Stimulated activated CD8-positive, alpha-beta memory T cell treated with anti-CD3 and anti-CD28 coated beads, Interleukin-15, amount 100 ng/mL, for 24 hours (primary cell): ENCODE results near the gene GLCCI1.

Experiments used
- DNase-seq: peaks from one replicate; pipeline ENCODE4 v3.0.0-alpha.2; 2020; ENCODE audit warnings: low read depth

The GLCCI1 gene

DNA sequence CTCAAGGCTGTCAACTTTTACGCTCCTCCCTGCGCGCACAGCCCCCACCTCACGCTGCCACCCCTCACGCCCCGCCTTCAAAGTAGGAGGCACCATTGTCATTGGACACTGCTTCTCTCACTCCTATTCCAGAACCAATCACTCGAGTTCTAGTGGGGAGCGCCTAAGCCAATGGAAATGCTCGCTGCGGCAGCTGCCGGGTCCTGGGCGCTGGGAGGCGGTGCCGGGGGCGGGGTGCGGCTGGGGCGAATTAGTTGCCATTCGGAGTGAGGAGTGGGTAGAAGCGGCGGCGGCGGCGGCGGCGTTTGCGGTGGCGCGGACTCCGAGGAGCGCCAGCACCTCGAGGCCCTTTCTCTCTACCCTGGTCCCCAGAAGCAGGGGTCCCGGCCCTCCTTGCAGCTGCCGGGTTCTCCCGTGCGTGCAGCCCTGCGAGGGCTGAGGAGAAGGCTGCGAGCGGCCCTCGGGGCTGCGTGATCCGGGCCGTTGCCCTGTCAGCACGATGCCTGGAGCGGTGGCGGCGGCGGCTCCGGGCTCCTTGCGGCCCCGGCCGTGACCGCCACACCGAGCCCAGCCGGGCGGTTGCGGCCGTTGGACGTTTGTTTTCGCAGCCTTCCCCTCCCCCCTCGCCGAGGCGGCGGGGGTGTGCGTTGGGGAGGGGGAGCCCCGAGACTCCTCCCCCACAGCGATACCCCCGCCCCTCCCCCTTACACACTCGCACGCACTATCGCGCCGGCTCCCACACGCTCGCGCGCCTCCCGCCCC is at the start of gene GLCCI1:
Gene GLCCI1 (plus strand): TSS at position 253 of the 762 bp plus-strand sequence. CDS start 555 bp downstream, outside the sequence.
- DNase-seq, result peak; percentile 82

DNA sequence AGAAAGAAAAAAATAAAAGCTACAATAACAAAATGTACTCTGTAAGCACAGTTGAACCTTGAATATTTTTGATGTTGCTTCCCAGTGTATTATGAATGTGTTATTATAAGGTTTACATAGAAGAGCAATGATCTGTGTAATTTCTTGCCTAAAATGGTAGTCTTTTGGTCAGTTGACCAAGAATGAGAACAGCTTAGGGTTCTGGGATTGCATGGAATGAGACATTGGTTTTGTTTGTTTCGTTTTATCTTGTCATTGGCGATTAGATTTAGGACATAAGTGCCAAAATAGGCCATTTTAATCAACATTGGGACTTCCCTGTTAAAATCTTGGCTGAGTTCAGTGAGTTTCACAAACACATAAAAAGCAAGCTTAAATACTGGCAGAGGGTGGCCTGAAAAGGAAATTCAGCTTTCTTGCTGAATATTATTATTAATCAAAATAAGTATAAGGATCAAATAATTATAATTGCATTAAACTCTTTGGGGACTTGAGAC is 49.1 kb upstream of the GLCCI1 start:
- no peak for DNase-seq

DNA sequence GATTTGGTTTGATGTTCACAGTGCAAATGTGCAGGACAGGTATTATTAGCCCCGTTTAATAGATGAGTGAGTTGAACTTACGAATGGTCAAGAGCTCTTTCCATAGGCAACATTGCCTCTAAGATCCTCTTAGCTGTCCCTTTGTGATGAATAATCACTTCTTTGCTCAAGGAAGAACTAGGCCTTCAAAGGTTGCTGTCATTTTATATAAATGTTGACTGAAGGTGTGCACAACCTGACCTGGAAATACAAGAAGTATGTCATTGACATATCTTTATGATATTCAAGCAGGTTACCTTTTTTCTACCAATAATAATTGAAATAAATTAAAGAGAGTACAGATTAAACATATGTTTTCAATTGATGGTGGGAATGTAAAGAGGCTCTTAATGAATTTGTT is 48.5 kb upstream of the GLCCI1 start:
- no peak for DNase-seq

DNA sequence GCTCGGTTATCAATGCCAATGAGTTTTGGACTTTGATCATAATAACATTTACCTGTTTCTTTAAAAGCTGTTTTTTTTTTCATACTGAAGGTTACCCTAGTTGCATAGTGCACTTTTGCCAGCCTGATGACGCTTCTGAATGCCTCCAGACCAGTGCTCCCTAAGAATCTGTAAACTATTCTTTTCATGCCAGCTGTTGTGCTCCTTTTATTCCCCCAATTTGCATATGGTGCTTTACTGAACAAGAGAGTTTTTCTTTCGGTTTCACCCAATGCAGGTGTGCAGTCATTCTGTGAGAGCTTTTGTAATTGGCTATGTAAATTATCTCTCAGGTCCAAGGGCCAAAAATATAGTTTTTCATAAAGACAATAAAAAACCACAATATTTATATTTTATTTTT is 48.1 kb upstream of the GLCCI1 start:
- DNase-seq, result no peak

DNA sequence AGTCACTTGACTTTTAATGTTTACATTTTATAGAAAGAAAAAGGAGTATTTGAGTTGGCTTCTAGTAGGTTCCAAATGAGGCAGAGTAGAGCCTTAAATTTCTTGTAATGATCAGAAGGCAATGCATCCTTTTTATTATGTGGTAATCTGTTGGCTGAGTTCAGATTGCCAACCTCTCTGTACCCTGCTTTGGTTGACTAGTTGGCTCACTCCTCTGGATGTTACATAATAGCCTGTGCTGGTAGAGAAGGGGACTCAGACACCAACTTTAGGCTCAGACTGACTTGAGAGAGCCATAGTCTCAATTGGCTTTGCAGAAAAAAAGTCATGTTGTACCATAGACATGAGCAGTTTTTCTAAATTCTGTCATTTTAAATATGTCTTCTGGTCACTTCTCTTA is 46.8 kb upstream of the GLCCI1 start:
- DNase-seq, result no peak

DNA sequence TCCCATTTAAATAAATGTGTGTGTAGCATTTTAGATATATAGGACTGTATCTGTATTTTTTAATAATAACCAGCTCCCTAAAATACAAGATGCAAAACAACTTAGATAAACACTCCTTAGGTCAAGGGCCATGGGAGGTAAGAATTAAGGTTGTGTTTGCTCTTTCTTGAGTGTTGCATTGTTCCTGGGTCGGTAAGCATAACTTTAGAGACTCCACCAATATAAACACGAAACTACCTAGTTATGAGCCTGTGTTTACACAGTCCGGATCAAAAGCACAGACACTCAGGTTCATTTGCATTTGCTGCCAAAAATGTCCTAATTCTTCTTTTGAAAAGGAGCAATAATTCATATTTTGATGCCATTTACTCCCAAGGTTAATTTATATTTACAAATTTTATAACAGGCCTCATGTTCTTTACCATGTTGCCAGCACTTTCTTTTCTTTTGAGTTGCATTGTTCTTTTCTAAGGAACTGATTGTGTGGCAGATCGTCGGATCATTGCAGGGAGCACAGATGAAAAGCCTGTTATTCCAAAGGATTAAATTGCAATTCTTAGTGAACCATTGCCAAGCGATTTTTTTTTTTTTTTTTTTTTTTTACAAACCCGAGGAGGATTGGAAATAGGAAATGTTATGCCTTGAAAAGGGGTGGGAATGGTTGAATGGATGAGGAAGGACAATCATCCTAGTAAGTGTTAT is 45.8 kb upstream of the GLCCI1 start:
- DNase-seq, result no peak

DNA sequence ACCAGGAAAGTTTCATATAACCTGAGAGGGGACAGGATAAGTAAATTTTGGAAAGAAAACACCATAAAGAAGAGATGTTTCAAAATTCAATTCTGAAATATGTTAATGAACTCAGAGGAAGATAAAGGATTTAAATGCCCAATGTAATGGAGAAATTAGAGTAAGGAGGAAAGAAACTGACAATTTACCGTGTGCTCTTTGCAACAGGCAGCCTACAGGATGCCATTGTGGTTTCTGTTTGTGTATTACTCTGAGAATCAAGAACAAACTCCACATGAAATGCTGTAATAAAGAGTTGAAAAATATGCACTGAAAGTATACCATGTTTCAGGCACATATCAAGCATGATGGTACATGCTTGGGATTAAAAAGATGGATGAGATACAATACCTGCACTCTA is 44.8 kb upstream of the GLCCI1 start:
- no peak for DNase-seq

DNA sequence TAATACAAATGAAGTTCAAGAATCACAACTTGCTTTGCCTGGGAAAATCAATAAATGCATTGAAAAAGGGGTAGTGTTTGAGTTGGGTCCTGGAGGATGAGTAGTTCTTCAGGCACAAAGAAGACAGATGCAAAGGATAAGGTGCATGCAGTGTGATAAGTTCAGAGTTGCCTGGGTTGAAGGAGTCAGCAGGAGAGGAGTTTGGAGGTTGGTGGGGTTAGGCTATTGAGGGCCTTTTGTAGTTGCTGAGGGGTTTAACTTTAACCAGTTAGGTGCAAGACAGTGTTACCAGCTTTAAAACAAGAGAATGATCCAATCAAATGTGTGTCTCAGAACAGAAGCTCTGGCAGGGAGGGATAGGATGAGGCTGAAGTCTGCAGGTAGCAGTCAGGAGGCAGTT is 44.3 kb upstream of the GLCCI1 start:
- no peak for DNase-seq

DNA sequence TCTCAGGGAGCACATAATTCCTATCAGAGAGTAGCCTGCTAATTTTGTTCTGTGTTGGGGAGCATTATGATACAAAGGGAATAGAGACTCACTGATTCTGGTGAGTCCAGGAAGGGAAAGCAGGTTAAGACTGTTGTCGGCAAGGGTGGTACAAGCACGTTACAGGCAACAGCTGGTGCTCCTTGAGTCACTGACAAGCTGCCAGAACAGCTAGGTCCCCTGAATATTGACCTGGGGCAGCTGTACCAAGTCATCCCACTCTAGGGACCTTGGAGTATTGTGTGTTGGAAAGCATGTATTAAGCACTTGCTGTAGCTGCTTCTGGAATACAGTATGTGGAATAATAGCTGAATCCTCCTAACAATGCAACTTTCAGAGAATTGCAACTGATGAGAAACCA is 37.0 kb upstream of the GLCCI1 start:
- DNase-seq, result no peak

DNA sequence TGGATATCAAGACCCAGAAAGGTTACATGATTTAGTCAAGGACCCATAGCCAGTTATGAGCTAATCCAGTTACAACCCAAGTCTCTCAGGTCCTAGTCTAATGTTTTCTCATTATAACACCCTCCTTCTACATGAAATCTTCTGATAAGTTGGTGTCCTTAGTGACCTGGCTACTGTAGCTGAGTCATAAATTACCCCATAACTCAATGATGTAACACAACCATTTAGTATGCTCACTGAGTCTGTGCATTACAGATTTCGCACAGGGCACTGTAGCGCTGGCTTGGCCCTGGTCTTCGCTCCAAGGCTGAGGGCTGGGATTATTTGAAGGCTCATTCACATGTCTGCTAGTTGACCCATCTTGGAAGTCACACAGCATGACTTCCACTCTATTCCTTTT is 36.0 kb upstream of the GLCCI1 start:
- no peak for DNase-seq

DNA sequence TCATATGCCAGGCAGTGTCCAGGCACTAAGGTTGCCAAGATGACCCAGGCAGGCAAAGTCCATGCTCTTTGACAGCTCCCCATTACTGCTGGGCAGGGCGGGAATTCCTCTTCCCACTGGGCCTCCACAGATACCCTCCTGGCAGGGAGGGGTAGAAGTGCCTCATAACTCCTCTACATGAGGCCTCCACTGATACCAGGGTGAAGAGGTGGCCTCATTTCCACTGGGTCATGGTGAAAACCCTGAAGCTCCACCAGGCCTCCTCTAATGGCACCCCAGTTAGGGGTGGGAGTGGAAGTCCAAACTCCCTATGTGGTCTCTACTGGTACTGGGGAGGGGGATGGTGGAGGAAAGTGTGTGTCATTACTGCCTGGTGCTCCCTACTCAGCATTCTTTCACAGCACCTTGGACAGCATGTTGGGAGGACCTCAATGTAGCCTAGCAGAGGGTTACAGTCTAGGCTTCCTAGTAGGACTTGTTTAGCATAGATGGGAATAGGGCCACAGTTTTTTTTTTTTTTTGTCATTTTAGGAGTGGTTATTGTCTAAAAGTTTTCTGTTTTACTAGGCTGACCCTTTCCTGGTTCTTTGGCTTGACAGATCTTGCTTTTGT is 34.6 kb upstream of the GLCCI1 start:
- DNase-seq, result no peak

DNA sequence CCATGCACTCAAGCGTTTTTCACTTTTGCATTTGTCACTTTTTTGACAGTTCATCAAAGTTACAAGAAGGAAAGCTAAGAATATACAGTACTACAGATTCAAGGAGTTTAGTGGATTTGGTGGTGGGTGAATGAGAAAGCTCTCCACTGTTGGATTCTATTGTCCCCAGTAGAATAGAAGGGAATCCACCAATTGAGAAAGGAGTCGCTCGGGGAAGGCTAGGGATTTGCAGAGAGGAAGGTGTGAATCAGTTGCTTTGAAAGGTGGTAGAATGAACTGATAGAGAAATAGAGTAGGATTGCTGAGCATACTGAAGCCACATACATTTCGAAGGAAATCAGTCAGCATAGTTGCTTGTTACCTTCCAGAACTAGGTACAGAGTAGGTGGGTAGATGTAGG is 33.7 kb upstream of the GLCCI1 start:
- no peak for DNase-seq

DNA sequence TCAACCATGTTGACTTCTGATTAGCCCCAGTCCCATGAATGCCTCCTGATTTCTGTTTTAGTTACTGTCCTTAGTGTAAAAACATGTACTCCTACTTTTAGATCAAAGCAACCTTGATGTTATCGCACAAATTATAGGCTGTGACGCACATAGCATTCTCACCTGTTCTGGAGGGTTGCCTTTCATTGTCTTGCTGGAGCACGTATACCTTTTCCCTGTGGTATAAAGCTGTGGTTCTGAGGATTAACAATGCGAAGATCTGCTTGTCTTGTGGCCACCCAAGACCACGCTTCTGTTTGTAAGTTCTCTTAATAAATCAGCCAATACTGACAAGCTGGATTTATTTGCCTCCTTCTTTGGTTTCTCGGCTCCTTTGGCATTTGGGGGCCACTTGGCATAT is 30.1 kb upstream of the GLCCI1 start:
- DNase-seq, result no peak

DNA sequence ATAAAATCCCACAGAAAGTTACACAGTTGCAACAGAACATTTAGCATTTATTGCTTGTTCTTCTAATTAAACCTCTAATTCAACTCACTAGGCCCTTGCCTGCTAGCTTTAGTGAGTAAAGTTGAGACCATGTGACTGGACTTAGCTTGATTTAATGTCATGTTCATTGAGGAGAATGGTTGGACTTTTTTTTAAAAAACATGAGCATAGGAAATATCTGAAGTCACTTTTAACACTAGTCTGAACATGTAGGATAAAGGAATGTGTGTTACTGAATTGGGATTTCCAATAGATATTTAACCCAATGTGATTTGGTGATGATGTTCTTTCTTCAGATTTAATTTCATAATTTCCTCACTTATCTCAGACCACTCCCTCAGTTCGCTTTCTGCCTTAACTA is 24.6 kb upstream of the GLCCI1 start:
- DNase-seq, result no peak

DNA sequence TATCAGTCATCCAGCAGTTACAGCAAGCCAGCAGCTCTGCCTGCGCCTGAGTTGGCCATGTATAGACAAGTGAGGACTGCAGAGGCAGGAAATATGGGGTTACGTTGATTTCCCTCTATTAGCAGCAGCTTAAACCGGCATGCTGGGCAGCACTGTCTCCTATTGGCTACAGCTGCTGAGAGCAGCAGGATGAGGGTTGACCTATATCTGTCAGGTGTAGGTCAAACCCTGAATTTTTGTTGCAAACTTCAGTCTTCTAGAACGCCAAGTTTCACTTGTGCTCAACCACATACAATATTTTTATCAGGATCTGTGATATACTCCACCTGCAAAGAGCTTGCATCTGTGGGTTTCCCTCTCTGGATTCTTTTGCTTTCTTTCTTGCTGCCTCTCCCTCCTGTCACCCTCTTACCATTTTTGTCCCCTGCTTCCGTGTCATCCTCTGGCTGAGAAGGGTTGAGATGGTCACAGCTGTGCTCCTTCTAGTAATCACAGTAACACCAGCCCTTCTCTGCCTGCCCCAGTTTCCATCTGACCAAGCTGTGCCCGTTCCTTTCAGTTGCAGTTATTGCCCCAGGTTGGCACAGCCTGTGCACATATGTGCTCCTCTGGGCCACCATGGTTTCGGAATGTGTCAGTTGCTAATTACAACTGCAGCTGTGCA is 23.8 kb upstream of the GLCCI1 start:
- no peak for DNase-seq

DNA sequence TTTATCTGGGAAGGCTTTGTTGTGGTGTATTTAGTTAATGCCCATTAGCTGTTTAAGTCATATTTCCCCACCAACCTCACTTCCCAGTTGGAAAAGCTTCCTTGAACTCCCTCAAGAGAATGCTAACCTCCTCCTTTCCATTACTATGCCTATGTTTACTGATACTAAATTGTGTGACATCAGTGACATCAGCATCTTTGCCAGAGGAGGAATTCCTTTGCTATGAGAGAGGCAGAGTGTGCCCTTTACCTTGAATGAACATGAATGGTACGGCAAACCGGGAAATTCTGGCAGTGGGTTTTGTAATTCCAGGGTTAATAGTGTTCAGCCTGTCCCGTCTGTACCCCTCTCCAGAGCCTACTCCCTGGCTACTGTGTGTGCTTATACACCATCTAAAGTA is 22.1 kb upstream of the GLCCI1 start:
- no peak for DNase-seq

DNA sequence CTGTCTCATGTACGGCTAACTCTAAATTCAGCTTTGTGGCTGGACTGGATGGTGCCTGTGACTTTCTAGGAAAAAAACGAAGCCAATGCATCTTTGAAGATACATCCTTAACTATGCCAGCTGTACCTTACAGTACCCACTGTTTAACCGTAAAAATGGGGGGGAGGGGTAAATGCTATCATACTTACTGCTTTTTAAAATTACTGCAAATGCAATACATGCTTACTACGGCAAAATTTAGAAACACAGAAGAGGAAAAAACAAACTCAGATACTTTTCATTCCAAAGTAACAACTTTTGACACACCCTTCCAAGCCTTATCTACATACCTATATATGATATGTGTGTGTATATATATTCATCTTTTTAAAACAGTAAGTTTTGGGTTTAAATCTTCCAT is 20.4 kb upstream of the GLCCI1 start:
- no peak for DNase-seq

DNA sequence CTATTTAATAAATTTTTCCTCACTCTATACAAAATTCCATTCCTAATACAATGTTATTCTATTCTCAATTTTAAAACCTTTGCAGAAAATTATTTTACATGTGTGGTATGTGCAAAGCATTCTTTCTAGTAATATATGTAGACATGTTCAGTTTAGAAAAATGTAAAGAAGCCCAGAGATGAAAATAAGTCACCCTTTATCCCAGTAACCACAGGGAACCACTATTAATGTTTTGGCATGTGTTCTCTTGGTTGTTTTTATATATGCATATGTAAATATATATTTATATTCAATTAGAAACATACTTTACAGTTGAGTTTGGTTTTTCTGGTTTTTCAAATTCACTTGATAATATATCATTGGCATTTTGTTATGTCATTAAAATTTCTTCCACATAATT is 14.8 kb upstream of the GLCCI1 start:
- DNase-seq, result no peak

DNA sequence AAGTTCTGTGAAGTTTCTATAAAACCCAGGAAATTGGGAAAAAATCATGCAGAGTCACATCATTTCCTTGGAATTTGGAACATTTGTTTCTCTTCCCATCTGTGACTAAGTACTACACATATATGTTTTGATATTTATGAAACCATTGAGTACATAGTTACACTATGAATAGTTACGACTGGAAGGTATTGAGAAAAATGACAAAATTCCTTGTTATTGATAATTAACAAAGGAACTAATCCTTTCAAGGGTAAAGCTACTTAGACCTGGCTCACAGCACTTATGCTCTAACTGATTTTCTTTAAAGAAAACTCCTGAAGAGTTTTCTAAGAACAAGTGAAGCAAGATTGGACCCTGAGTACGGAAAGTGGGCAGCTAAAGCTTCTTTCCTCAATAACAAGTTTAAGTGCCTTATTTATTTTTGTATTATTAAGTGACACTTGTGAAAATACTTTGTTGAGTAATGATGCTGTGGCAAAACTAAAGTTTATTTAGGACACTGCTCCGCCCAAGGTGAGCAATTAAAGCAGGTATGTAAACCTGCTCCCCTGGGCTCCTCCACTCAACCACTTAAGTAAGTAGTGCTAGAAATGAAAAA is 12.0 kb upstream of the GLCCI1 start:
- DNase-seq, result no peak

DNA sequence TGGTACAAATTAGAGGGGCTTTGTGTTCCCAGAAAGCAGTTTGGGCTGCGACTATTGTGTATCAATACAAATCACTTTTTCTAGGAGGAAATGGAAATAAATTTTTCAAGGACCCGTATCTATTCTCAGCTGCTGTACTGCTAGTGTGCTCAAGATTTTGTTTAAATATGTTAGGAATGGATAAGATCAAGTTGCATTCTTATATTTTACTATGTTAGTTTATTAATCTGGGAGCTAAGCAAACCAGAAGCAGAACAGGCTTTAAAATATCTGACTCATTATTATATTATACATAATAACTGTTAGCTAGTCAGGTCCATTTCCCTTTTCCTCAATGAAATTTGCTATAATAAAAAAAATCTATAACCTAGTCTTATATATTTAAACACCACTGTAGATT is 11.1 kb upstream of the GLCCI1 start:
- DNase-seq, result no peak

DNA sequence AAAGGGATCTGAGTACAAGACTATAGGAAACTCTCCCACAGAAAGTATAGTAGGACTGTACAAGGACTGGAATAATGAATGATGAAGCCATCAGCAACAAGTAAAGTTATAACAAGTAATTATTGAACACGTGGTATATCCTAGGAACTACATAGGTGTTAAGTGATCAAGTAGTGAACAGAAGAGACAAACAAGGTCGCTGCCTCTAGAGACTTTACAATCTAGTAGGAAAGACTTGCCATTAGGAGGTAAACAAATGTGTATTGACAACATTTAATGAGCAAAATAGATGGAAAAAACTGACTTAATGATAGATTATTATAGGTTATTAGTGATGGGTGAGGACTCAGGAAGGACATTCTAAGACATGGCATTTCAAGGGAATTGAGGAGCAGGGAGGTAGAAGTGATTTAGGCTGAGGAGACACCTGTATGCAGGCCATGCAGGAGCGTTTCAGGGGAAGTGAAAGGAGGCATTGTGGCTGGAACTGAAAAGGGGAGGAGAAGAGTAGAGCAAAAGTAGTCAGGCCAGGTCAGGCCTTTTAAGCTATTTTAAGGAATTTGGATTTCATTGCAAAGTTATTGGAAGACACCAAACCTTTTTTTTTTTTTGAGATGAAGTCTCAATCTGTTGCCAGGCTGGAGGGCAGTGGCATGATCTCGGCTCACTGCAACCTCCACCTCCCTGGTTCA is 8.5 kb upstream of the GLCCI1 start:
- no peak for DNase-seq

DNA sequence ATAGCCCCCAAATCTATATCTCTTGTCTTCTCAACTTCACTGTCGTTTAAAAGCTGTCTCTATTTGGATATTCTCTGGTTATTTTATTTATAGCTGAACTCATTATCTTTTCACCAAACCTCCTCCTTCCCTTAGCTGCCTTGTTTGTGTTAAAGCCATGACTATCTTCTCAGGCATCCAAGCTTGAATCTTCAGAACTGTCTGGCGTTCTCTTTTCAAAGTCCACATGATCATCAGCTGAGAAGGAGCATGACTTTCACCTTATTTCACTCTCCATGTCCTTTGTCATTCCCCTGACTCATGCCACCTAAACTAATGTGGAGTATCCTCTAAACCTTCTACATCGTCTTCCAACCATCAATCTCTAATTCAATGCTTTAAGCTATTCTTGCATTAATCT is 5.7 kb upstream of the GLCCI1 start:
- DNase-seq, result no peak
